H9 (cell line): ENCODE measurements around the gene ARHGEF39. TPM values are rescaled to one million over a fixed set of nuclear protein-coding genes. Genes with fewer than 3 reads are reported as not detected.

Experiments
- DNase-seq: peaks from one replicate; pipeline ENCODE4 v3.0.0-alpha.2; 2017
- H2AFZ ChIP-seq: one replicate; pipeline ENCODE4 v1.6.1; 2013; ENCODE audit warnings: mild to moderate bottlenecking, low read length, control low read depth, moderate library complexity
- H2AK5ac ChIP-seq: 2 replicates; pipeline ENCODE4 v1.6.1; 2013; ENCODE audit warnings: low read length, control low read depth, mixed read lengths; ENCODE audit not compliant: insufficient read length
- H2BK120ac ChIP-seq: one replicate; pipeline ENCODE4 v1.6.1; 2013; ENCODE audit warnings: low read depth, mild to moderate bottlenecking, low read length, control low read depth, inconsistent platforms; ENCODE audit not compliant: poor library complexity, severe bottlenecking
- H2BK12ac ChIP-seq: 2 replicates; pipeline ENCODE4 v1.6.1; 2013; ENCODE audit warnings: low read length, control low read depth, mixed read lengths, low read depth; ENCODE audit not compliant: insufficient read length
- H2BK15ac ChIP-seq: 2 replicates; pipeline ENCODE4 v1.6.1; 2013; ENCODE audit warnings: low read depth, low read length, control low read depth
- H2BK20ac ChIP-seq: one replicate; pipeline ENCODE4 v1.6.1; 2013; ENCODE audit warnings: low read depth, mild to moderate bottlenecking, low read length, control low read depth, inconsistent platforms; ENCODE audit not compliant: poor library complexity, severe bottlenecking
- H2BK5ac ChIP-seq: 2 replicates; pipeline ENCODE4 v1.6.1; 2013; ENCODE audit warnings: low read length, control low read depth, mixed read lengths; ENCODE audit not compliant: insufficient read length
- H3K14ac ChIP-seq: 2 replicates; pipeline ENCODE4 v1.6.1; 2013; ENCODE audit warnings: low read length, control low read depth; ENCODE audit not compliant: insufficient read depth
- H3K18ac ChIP-seq: 2 replicates; pipeline ENCODE4 v1.6.1; 2013; ENCODE audit warnings: low read depth, mild to moderate bottlenecking, mixed read lengths, low read length, control low read depth; ENCODE audit not compliant: insufficient read length
- H3K23ac ChIP-seq: 2 replicates; pipeline ENCODE4 v1.6.1; 2013; ENCODE audit warnings: low read length, control low read depth, mixed read lengths, low read depth; ENCODE audit not compliant: insufficient read length
- H3K23me2 ChIP-seq: 2 replicates; pipeline ENCODE4 v1.6.1; 2013; ENCODE audit warnings: low read depth, mild to moderate bottlenecking, mixed read lengths, low read length, control low read depth; ENCODE audit not compliant: insufficient read length, poor library complexity, severe bottlenecking
- H3K27ac ChIP-seq: 2 replicates; pipeline ENCODE4 v1.5.1; 2013; ENCODE audit warnings: low read length, control low read depth, mixed read lengths, low read depth; ENCODE audit not compliant: insufficient read length
- H3K27me3 ChIP-seq: 2 replicates; pipeline ENCODE4 v1.6.1; 2013; ENCODE audit warnings: low read length, control low read depth, inconsistent platforms; ENCODE audit not compliant: insufficient read depth
- H3K4ac ChIP-seq: 2 replicates; pipeline ENCODE4 v1.6.1; 2013; ENCODE audit warnings: low read depth, mild to moderate bottlenecking, control low read depth, inconsistent platforms, low read length, moderate library complexity
- H3K4me1 ChIP-seq: 2 replicates; pipeline ENCODE4 v1.6.1; 2013; ENCODE audit warnings: low read length, control low read depth, inconsistent platforms; ENCODE audit not compliant: insufficient read depth
- H3K4me2 ChIP-seq: 2 replicates; pipeline ENCODE4 v1.6.1; 2013; ENCODE audit warnings: low read length, control low read depth, mixed read lengths; ENCODE audit not compliant: insufficient read length, insufficient read depth
- H3K56ac ChIP-seq: 2 replicates; pipeline ENCODE4 v1.6.1; 2013; ENCODE audit warnings: low read depth, mild to moderate bottlenecking, mixed read lengths, low read length, control low read depth; ENCODE audit not compliant: insufficient read length
- H3K79me1 ChIP-seq: 2 replicates; pipeline ENCODE4 v1.6.1; 2013; ENCODE audit warnings: low read depth, mild to moderate bottlenecking, moderate library complexity, low read length, control low read depth, inconsistent platforms; ENCODE audit not compliant: insufficient read depth, poor library complexity, severe bottlenecking
- H3K79me2 ChIP-seq: 2 replicates; pipeline ENCODE4 v1.6.1; 2013; ENCODE audit warnings: low read length, control low read depth, inconsistent platforms; ENCODE audit not compliant: insufficient read depth
- H3K9ac ChIP-seq: 2 replicates; pipeline ENCODE4 v1.6.1; 2013; ENCODE audit warnings: low read length, control low read depth, mixed read lengths; ENCODE audit not compliant: insufficient read length; ENCODE audit errors: extremely low read depth
- H3K9me3 ChIP-seq: one replicate; pipeline ENCODE4 v1.6.1; 2013; ENCODE audit warnings: low read depth, low read length, inconsistent platforms; ENCODE audit not compliant: control insufficient read depth
- H3T11ph ChIP-seq: one replicate; pipeline ENCODE4 v1.6.1; 2013; ENCODE audit warnings: mild to moderate bottlenecking, low read length, control low read depth, inconsistent platforms
- H4K20me1 ChIP-seq: one replicate; pipeline ENCODE4 v1.6.1; 2013; ENCODE audit not compliant: control insufficient read depth, insufficient read length, insufficient read depth
- H4K5ac ChIP-seq: 2 replicates; pipeline ENCODE4 v1.6.1; 2013; ENCODE audit warnings: low read depth, mild to moderate bottlenecking, mixed read lengths, low read length, control low read depth; ENCODE audit not compliant: insufficient read length
- H4K8ac ChIP-seq: replicated peaks from 2 replicates; pipeline ENCODE4 v1.6.1; 2013; ENCODE audit warnings: low read length, control low read depth, mixed read lengths, low read depth; ENCODE audit not compliant: insufficient read length
- H4K91ac ChIP-seq: 2 replicates; pipeline ENCODE4 v1.6.1; 2013; ENCODE audit warnings: low read depth, mild to moderate bottlenecking, moderate library complexity, mixed read lengths, low read length, control low read depth; ENCODE audit not compliant: insufficient read length
- H3K27ac Mint-ChIP-seq, 3 experiments: 2 replicates in 2 of 3; 3 replicates in 1 of 3; pipeline ENCODE4 v1.8.0; 2020 to 2021; ENCODE audit warnings: mixed read lengths in 3 of 3, mild to moderate bottlenecking in 1 of 3, moderate library complexity in 1 of 3
- H3K27me3 Mint-ChIP-seq: 2 replicates; pipeline ENCODE4 v1.8.0; 2021; ENCODE audit warnings: low read depth, mild to moderate bottlenecking, moderate library complexity, mixed read lengths
- H3K36me3 Mint-ChIP-seq, 3 experiments: 2 replicates in 2 of 3; 3 replicates in 1 of 3; pipeline ENCODE4 v1.8.0; 2020 to 2021; ENCODE audit warnings: low read depth in 3 of 3, mixed read lengths in 3 of 3; ENCODE audit not compliant: insufficient read depth in 1 of 3
- H3K4me1 Mint-ChIP-seq, 2 experiments: 2 replicates each; pipeline ENCODE4 v1.8.0; 2020; ENCODE audit warnings: mixed read lengths in 2 of 2
- H3K4me3 Mint-ChIP-seq, 2 experiments: 2 replicates in 1 of 2; 3 replicates in 1 of 2; pipeline ENCODE4 v1.8.0; 2020 to 2021; ENCODE audit warnings: mild to moderate bottlenecking in 2 of 2, mixed read lengths in 2 of 2, moderate library complexity in 1 of 2
- H3K9me3 Mint-ChIP-seq, 2 experiments: 2 replicates in 1 of 2; 3 replicates in 1 of 2; pipeline ENCODE4 v1.8.0; 2020; ENCODE audit warnings: mild to moderate bottlenecking in 2 of 2, mixed read lengths in 2 of 2, moderate library complexity in 1 of 2
- WGBS: extraction: QIAGEN DNeasy Blood & Tissue Kit; methylation state at CpG from one replicate; pipeline ENCODE4 v1.1.7; 2013; ENCODE audit warnings: missing lambda C conversion rate, low lambda C conversion rate, mixed read lengths; ENCODE audit not compliant: insufficient read length; ENCODE audit errors: extremely low coverage; 5-methylcytosine and 5-hydroxymethylcytosine counted together
- total RNA-seq: library from RNA; stranded (reverse); gene quantifications from 2 replicates; pipeline ENCODE4 v1.2.1, GENCODE V29; 2021
- TF ChIP-seq, protein P1 (sequence below): fragments of 200-600 bp; sonication (generic); conservative IDR thresholded peaks from 3 replicates; pipeline ENCODE4 v1.8.0; 2021; ENCODE audit warnings: antibody characterized with exemption, mild to moderate bottlenecking

Gene ARHGEF39
- total RNA-seq, 1 experiment from 2014 or later, result 24.4 TPM

DNA sequence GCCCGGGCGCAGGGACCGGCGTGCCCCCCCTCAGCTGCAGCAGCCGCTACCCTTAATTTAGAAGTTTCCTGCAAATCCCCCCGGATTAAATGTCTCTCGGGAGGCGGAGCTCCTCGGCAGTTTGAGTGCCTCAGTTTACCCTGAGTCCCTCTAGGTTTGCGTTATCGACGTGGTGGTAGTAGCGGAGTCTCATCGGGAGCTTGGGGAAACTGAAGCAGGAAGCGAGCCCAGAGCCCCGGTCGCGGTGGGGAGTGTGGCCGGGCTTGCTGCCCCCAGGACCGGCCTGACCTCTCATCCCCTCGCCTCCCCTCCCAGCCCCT, 25.3 kb upstream of the ARHGEF39 start:
- no peak overlapping the region for H4K91ac ChIP-seq
- TF ChIP-seq, protein P1, sequence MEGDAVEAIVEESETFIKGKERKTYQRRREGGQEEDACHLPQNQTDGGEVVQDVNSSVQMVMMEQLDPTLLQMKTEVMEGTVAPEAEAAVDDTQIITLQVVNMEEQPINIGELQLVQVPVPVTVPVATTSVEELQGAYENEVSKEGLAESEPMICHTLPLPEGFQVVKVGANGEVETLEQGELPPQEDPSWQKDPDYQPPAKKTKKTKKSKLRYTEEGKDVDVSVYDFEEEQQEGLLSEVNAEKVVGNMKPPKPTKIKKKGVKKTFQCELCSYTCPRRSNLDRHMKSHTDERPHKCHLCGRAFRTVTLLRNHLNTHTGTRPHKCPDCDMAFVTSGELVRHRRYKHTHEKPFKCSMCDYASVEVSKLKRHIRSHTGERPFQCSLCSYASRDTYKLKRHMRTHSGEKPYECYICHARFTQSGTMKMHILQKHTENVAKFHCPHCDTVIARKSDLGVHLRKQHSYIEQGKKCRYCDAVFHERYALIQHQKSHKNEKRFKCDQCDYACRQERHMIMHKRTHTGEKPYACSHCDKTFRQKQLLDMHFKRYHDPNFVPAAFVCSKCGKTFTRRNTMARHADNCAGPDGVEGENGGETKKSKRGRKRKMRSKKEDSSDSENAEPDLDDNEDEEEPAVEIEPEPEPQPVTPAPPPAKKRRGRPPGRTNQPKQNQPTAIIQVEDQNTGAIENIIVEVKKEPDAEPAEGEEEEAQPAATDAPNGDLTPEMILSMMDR, result no peak
- Mint-ChIP-seq H3K9me3 (peaks cover 0 to 2% of the 10 kb centered on the region in 2 experiments; a peak in 2 of 5 replicates), H3K36me3 (peaks cover 16 to 34% (median 29%) of the 10 kb centered on the region in 3 experiments), H3K27ac (peak overlapping the region in 1 of 3 experiments; percentile 73; a peak in 2 of 7 replicates), H3K27me3 (no peaks in the 10 kb centered on the region; the same call in 1 of the 2 replicates), H3K4me3 (peak overlapping the region; percentile 84 to 93), H3K4me1 (peaks cover 27 to 30% of the 10 kb centered on the region in 2 experiments)
- no peak overlapping the region for H3K9ac ChIP-seq
- no peak overlapping the region for H3K14ac ChIP-seq
- H2AFZ ChIP-seq, result no peak overlapping the region
- no peaks in the 10 kb centered on the region for H4K20me1 ChIP-seq
- H3K23ac ChIP-seq, result no peak overlapping the region
- no peak overlapping the region for H3K4ac ChIP-seq
- no peak overlapping the region for H2BK20ac ChIP-seq
- H3K27me3 ChIP-seq, result no peaks in the 10 kb centered on the region
- H3K4me2 ChIP-seq, result peak overlapping the region; percentile 65
- no peak overlapping the region for H2AK5ac ChIP-seq
- H4K5ac ChIP-seq, result no peak overlapping the region
- peak; percentile 52 for DNase-seq
- no peaks in the 10 kb centered on the region; the same call in 1 of the 2 replicates for H3K79me2 ChIP-seq
- H2BK5ac ChIP-seq, result no peak overlapping the region
- H4K8ac ChIP-seq, result no peak overlapping the region
- no peak overlapping the region for H3K18ac ChIP-seq
- no peaks in the 10 kb centered on the region for H3K79me1 ChIP-seq
- no peak overlapping the region for H2BK120ac ChIP-seq
- H3T11ph ChIP-seq, result no peak overlapping the region
- H3K56ac ChIP-seq, result no peak overlapping the region
- no peak overlapping the region for H2BK12ac ChIP-seq
- no peak overlapping the region for H2BK15ac ChIP-seq
- peaks cover 3% of the 10 kb centered on the region; the same call in 1 of the 2 replicates for H3K4me1 ChIP-seq
- H3K23me2 ChIP-seq, result peaks cover 6% of the 10 kb centered on the region
- WGBS, result no CpG with 5 or more reads among the region's 21 CpGs
- H3K27ac ChIP-seq, result no peak overlapping the region
- no peaks in the 10 kb centered on the region for H3K9me3 ChIP-seq
